ENCODE data around the gene TULP1.

The TULP1 gene

GRCh38 chr6:35468181-35468979 is 44.3 kb downstream of the TULP1 start, which contains the start of gene RPL10A:
TSS of gene RPL10A (plus strand) at chr6:35468401. CDS start at chr6:35468435, 34 bp downstream.
- peak within 1 kb of the TSS; percentile 89 for H3K4me3 ChIP-seq (ENCODE audit: low read depth, low read length)
- peak; percentile 99 for DNase-seq (ENCODE audit: low read depth)
- TF ChIP-seq CTCF (IDR thresholded peaks at IDR 0.05; ENCODE audit: insufficient read depth, low read depth, low read length, missing control alignments), result peak; percentile 98

GRCh38 chr6:35465646-35466045 is 47.0 kb downstream of the TULP1 start:
- H3K4me3 ChIP-seq (ENCODE audit: low read depth, low read length), result no peak overlapping the region
- no peak for TF ChIP-seq CTCF (IDR thresholded peaks at IDR 0.05; ENCODE audit: insufficient read depth, low read depth, low read length, missing control alignments)
- no peak for DNase-seq (ENCODE audit: low read depth)

GRCh38 chr6:35463292-35463691 is 49.4 kb downstream of the TULP1 start:
- DNase-seq (ENCODE audit: low read depth), result no peak
- no peak overlapping the region for H3K4me3 ChIP-seq (ENCODE audit: low read depth, low read length)
- TF ChIP-seq CTCF (IDR thresholded peaks at IDR 0.05; ENCODE audit: insufficient read depth, low read depth, low read length, missing control alignments), result no peak

- no peak overlapping the region for H3K4me3 ChIP-seq (ENCODE audit: low read depth, low read length)
- TF ChIP-seq CTCF (IDR thresholded peaks at IDR 0.05; ENCODE audit: insufficient read depth, low read depth, low read length, missing control alignments), result no peak
- no peak for DNase-seq (ENCODE audit: low read depth)
Measured at GRCh38 chr6:35461270-35461669, 51.4 kb downstream of the TULP1 start.

GRCh38 chr6:35457907-35458306 is 54.8 kb downstream of the TULP1 start:
- DNase-seq (ENCODE audit: low read depth), result no peak
- no peak overlapping the region for H3K4me3 ChIP-seq (ENCODE audit: low read depth, low read length)
- TF ChIP-seq CTCF (IDR thresholded peaks at IDR 0.05; ENCODE audit: insufficient read depth, low read depth, low read length, missing control alignments), result no peak

GRCh38 chr6:35454391-35455110 is 58.1 kb downstream of the TULP1 start:
- no peak overlapping the region for H3K4me3 ChIP-seq (ENCODE audit: low read depth, low read length)
- DNase-seq (ENCODE audit: low read depth), result no peak
- TF ChIP-seq CTCF (IDR thresholded peaks at IDR 0.05; ENCODE audit: insufficient read depth, low read depth, low read length, missing control alignments), result no peak
